Right lobe of liver (tissue), 6 donors: ENCODE measurements around the gene FAM53A. TPM values are rescaled to one million over a fixed set of nuclear protein-coding genes. Genes with fewer than 3 reads are reported as not detected.

ENCODE experiments used
- ATAC-seq, 4 donors: fragments of 200-7000 bp; cut with Tn5 transposase; one replicate each; pipeline ENCODE4 v1.9.1; 2020; ENCODE audit warnings: mild to moderate bottlenecking in 4 of 4, moderate library complexity in 4 of 4
- DNase-seq, 3 donors: peaks; one replicate each; pipeline ENCODE4 v3.0.0-alpha.2; 2020
- H3K27ac ChIP-seq, 3 donors: fragments of 200-600 bp; one replicate each; pipeline ENCODE4 v1.8.0; 2022
- H3K27me3 ChIP-seq, 2 donors: fragments of 200-600 bp; one replicate each; pipeline ENCODE4 v1.8.0; 2022
- H3K36me3 ChIP-seq, 4 donors: fragments of 200-600 bp; sonication (generic) in 1 of 4; one replicate each; pipeline versions ENCODE4 v1.5.1 to v1.8.0; 2017 to 2022; ENCODE audit warnings: control low read depth in 1 of 4
- H3K4me1 ChIP-seq, 4 donors: fragments of 200-600 bp; sonication (generic) in 1 of 4; one replicate each; pipeline versions ENCODE4 v1.5.1 to v1.8.0; 2017 to 2022; ENCODE audit warnings: control low read depth in 1 of 4
- H3K4me3 ChIP-seq, 3 donors: fragments of 200-600 bp; one replicate each; pipeline ENCODE4 v1.8.0; 2022
- H3K9me3 ChIP-seq, 4 donors: fragments of 200-600 bp; sonication (generic) in 1 of 4; one replicate each; pipeline versions ENCODE4 v1.5.1 to v1.8.0; 2017 to 2022; ENCODE audit warnings: control low read depth in 1 of 4
- CTCF ChIP-seq, 4 donors: fragments of 200-600 bp in 3 of 4; fragments of 450-650 bp in 1 of 4; IDR thresholded peaks; one replicate each; pipeline versions ENCODE4 v1.5.1 to v1.8.0; 2016 to 2022; ENCODE audit warnings: antibody characterized with exemption in 4 of 4, mild to moderate bottlenecking in 2 of 4
- POLR2A ChIP-seq: fragments of 450-650 bp; IDR thresholded peaks from one replicate; pipeline ENCODE4 v1.6.1; 2017; ENCODE audit warnings: antibody characterized with exemption, mild to moderate bottlenecking
- whole genome bisulfite sequencing: methylation state at CpG from one replicate; pipeline ENCODE4 v1.1.6; 2018; ENCODE audit warnings: low coverage, low lambda C conversion rate; ENCODE audit not compliant: insufficient coverage; ENCODE audit errors: missing lambda C conversion rate; 5-methylcytosine and 5-hydroxymethylcytosine counted together
- intact Hi-C, 2 donors: fragments of 100-400 bp; cut with DNase I; formaldehyde crosslinking; loops; one replicate each; pipeline versions ENCODE4 v1.11.2 to v1.14.1; 2022
- total RNA-seq, 6 experiments: library from RNA; depleted of rRNA in 2 of 6; stranded (reverse); fragments of >200 nt in 2 of 6; fragmentation: NEBNext Ultra II Directional in 3 of 6; extraction: Animal tissue kit (Norgen Biotek cat#: 25700) in 3 of 6; gene quantifications; one replicate each; pipeline versions ENCODE4 v1.1.0 to v1.2.4, GENCODE V29; 2016 to 2023
- donor health status: DM: no; HTN: yes; CAD: no.
- donor health status: DM: no; HTN: no; CAD: no.
- donor health status: DM: no; HTN: no; CAD: no.
- donor health status: DM: no; HTN: yes; CAD: no.
- donor health status: DM: no; HTN: yes; CAD: no.

Gene FAM53A
- total RNA-seq, 6 experiments from 2014 or later: 0.56 to 3.5 (median 0.74) TPM

GRCh38 chr4:1714303-1715001, 30.3 kb upstream of the FAM53A start:
- no peaks in the 10 kb centered on the region for H3K27me3 ChIP-seq
- intact Hi-C loops: no loop called here
- 68% methylated on average over 9 of the region's 9 CpGs for WGBS
- peaks cover 0 to 41% (median 13%) of the 10 kb centered on the region in 4 donors for H3K4me1 ChIP-seq
- no peak for TF ChIP-seq CTCF (IDR thresholded peaks at IDR 0.05)
- TF ChIP-seq POLR2A: no peak
- ATAC-seq: no peak
- H3K36me3 ChIP-seq: peaks cover 0 to 2% (median 0%) of the 10 kb centered on the region in 4 donors
- no peak overlapping the region for H3K27ac ChIP-seq
- H3K4me3 ChIP-seq: no peak overlapping the region
- H3K9me3 ChIP-seq: no peaks in the 10 kb centered on the region
- no peak for DNase-seq

DNA sequence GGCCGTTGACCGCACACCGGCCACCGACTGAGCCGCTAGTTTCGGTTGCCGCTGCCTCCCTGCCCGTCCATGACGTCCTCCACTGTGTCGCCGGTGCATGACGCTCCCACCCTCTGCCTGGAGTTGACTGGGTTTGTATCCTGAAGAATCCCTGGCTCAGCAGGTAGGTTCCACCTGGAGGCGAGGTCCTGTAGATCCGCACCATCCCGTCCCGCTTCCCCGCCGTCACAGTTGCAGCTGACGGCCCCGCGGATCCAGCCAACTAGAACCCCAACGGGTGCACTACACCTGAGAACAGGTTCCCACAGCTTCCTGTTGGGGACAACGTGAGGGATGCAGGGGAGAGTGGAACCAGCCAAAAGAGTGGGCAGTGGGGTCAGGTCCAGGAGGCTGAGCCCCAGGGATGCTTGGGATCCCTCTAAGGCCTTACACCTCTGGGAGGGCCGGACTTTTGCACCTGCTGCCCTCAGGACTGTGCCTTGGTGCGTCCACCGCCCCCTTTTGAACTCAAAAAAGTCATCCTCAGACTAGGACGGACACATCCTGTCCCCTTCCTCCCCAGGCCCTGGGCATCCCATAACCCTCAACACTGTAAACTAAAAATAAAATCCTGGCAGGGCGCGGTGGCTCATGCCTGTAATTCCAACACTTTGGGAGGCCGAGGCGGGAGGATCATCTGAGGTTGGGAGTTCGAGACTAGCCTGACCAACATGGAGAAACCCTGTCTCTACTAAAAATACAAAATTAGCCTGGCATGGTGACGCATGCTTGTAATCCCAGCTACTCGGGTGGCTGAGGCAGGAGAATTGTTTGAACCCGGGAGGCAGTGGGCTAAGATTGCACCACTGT, 29.1 kb upstream of the FAM53A start:
- 25% methylated on average over 16 of the region's 35 CpGs for WGBS
- DNase-seq (no peak), ATAC-seq (peak in 3 of 4 donors; percentile 1 to 23 (median 8))
- Histone ChIP-seq H3K4me1 (peaks cover 0 to 29% (median 9%) of the 10 kb centered on the region in 4 donors), H3K9me3 (no peaks in the 10 kb centered on the region), H3K4me3 (peak overlapping the region; percentile 80 to 93 (median 87)), H3K27me3 (no peaks in the 10 kb centered on the region), H3K27ac (peak overlapping the region; percentile 99 to 100 (median 99)), H3K36me3 (peaks cover 0 to 2% (median 0%) of the 10 kb centered on the region in 4 donors)
- no peak for TF ChIP-seq POLR2A
- TF ChIP-seq CTCF (IDR thresholded peaks at IDR 0.05): no peak
- intact Hi-C loops: no loop called here

- H3K36me3 ChIP-seq: no peaks in the 10 kb centered on the region
- no peaks in the 10 kb centered on the region for H3K27me3 ChIP-seq
- no peaks in the 10 kb centered on the region for H3K9me3 ChIP-seq
- H3K27ac ChIP-seq: peak within 1 kb of the TSS; percentile 99 to 100 (median 99)
- peak; percentile 98 to 99 (median 98) for DNase-seq
- peak within 1 kb of the TSS; percentile 80 to 93 (median 87) for H3K4me3 ChIP-seq
- no peak for TF ChIP-seq CTCF (IDR thresholded peaks at IDR 0.05)
- TF ChIP-seq POLR2A: peak; percentile 96
- peaks cover 0 to 20% (median 6%) of the 10 kb centered on the region in 4 donors for H3K4me1 ChIP-seq
- 0% methylated on average over 12 of the region's 98 CpGs for WGBS
- intact Hi-C loops: no loop called here
- peak; percentile 90 to 95 (median 92) for ATAC-seq
Measured at GRCh38 chr4:1712216-1713002, 28.3 kb upstream of the FAM53A start, which contains the start of gene SLBP. TSS of gene SLBP (minus strand) at chr4:1712319. CDS start at chr4:1712188, 131 bp downstream.

DNA sequence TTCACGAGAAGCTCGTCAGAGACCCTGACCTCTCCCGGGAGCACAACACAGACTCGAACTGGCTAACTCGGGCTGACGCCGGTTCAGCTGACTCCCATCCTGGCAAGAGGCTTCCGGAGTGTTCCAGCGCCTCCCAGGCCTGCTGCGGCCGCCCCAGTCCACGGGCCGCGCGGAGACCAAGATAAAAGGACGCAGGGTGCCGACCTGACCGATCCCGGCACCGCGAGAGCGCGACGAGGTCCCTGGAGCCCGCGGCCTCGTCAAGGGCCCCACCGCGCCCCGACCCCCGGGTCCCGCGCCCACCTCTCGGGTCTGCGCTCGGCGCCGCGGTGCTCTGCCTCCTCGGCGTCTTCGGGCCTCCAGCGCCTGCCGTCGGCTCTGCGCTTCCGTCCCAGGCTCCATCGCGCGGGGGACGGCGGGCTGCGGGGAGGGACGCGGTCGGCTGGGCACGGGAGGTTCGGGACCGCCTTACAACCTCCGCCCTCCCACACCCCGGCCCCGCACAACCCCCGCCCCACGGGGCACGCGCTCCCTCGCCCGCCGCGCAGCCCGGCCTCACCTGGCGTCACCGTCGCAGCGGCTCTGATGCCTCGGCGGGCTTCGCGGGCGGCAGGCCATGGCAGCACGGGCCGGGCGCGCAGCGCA, 27.6 kb upstream of the FAM53A start:
- Histone ChIP-seq H3K9me3 (no peaks in the 10 kb centered on the region), H3K4me1 (peaks cover 0 to 17% (median 4%) of the 10 kb centered on the region in 4 donors), H3K27ac (peak overlapping the region; percentile 99 to 100 (median 99)), H3K27me3 (no peaks in the 10 kb centered on the region), H3K36me3 (no peaks in the 10 kb centered on the region), H3K4me3 (peak overlapping the region; percentile 80 to 93 (median 87))
- WGBS: 0% methylated on average over 10 of the region's 85 CpGs
- ATAC-seq (peak; percentile 41 to 54 (median 46)), DNase-seq (peak; percentile 73 to 87 (median 73))
- intact Hi-C loops: no loop called here
- TF ChIP-seq POLR2A (no peak), CTCF (IDR thresholded peaks at IDR 0.05) (no peak)
